AG09309 (cell line): ENCODE data around the gene CFAP44.
"Not testable (repeated sequence)": the region's sequence is repeated elsewhere in the genome, so short reads cannot be mapped to it uniquely, and the experiment has no call there.

Experiments
- DNase-seq: peaks from one replicate; pipeline ENCODE4 v3.0.0-alpha.2; 2010; ENCODE audit warnings: low read depth
- H3K4me3 ChIP-seq: 2 replicates; pipeline ENCODE4 v1.5.1; 2011; ENCODE audit warnings: mild to moderate bottlenecking, low read depth, low read length, moderate library complexity; ENCODE audit not compliant: control insufficient read depth
- TF ChIP-seq, protein P1 (sequence below): IDR thresholded peaks from 2 replicates; pipeline ENCODE4 v1.5.1; 2011; ENCODE audit warnings: mild to moderate bottlenecking, low read depth, low read length, inconsistent platforms; ENCODE audit not compliant: insufficient read depth, control insufficient read depth; ENCODE audit errors: missing control alignments

CFAP44 gene

GRCh38 chr3:113441051-113441770, at the start of gene CFAP44:
Gene CFAP44 (minus strand): TSS chr3:113441493. CDS start chr3:113433664, 7,829 bp downstream.
- DNase-seq: no peak
- H3K4me3 ChIP-seq: no peak within 1 kb of the TSS
- TF ChIP-seq, protein P1, sequence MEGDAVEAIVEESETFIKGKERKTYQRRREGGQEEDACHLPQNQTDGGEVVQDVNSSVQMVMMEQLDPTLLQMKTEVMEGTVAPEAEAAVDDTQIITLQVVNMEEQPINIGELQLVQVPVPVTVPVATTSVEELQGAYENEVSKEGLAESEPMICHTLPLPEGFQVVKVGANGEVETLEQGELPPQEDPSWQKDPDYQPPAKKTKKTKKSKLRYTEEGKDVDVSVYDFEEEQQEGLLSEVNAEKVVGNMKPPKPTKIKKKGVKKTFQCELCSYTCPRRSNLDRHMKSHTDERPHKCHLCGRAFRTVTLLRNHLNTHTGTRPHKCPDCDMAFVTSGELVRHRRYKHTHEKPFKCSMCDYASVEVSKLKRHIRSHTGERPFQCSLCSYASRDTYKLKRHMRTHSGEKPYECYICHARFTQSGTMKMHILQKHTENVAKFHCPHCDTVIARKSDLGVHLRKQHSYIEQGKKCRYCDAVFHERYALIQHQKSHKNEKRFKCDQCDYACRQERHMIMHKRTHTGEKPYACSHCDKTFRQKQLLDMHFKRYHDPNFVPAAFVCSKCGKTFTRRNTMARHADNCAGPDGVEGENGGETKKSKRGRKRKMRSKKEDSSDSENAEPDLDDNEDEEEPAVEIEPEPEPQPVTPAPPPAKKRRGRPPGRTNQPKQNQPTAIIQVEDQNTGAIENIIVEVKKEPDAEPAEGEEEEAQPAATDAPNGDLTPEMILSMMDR: no peak

- no peak overlapping the region for H3K4me3 ChIP-seq
- DNase-seq: no peak
- TF ChIP-seq, protein P1: no peak
These were observed 43.9 kb upstream of the CFAP44 start for GRCh38 chr3:113485161-113485609.

DNA sequence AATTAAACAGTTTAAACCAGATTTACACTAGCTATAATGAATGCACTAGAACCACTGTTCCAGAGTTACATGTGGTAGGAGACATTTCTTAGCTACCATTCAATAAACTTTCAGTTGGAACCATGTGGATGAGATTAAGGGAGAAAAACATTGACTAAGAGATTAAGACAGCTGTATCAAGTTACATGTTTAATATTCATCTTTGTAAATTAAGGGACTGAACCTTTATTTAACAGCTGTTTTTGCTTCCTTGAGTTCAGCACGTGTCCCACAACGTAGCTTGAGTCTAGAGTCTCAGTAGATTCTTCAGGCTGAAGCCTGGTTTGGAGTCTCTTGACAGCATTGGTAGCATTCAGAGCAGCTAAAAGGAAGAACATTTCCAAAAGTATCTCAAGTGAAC, 27.2 kb upstream of the CFAP44 start:
- no peak overlapping the region for H3K4me3 ChIP-seq
- TF ChIP-seq, protein P1: no peak
- DNase-seq: no peak

- no peak for DNase-seq
- TF ChIP-seq, protein P1: no peak
- no peak overlapping the region for H3K4me3 ChIP-seq
These were observed 20.2 kb upstream of the CFAP44 start for GRCh38 chr3:113461488-113461887.

DNA sequence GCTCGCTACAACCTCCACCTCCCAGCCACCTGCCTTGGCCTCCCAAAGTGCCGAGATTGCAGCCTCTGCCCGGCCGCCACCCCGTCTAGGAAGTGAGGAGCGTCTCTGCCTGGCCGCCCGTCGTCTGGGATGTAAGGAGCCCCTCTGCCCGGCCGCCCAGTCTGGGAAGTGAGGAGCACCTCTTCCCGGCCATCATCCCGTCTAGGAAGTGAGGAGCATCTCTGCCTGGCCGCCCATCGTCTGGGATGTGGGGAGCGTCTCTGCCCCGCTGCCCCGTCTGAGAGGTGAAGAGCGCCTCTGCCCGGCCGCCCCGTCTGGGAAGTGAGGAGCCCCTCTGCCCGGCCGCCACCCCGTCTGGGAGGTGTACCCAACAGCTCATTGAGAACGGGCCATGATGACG, 17.3 kb upstream of the CFAP44 start:
- DNase-seq, H3K4me3 ChIP-seq: not testable (repeated sequence)

DNA sequence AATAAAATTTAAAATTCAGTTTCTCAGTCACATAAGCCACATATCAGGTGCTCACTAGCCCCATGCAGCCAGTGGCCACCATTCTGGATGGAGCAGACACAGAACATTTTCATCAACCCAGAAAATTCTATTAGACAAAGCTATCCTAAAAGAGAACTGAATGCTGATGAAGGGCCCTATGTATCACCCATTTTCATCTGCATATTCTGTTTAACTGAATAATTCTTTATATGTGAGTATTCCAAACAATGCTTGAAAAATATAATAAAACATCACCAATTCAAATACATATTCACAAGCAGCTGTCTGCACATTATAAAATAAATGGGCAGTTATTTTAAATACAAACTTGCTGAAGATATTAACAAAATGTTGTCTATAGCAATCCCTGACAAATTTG, 14.2 kb upstream of the CFAP44 start:
- H3K4me3 ChIP-seq: no peak overlapping the region
- TF ChIP-seq, protein P1: no peak
- DNase-seq: no peak

DNA sequence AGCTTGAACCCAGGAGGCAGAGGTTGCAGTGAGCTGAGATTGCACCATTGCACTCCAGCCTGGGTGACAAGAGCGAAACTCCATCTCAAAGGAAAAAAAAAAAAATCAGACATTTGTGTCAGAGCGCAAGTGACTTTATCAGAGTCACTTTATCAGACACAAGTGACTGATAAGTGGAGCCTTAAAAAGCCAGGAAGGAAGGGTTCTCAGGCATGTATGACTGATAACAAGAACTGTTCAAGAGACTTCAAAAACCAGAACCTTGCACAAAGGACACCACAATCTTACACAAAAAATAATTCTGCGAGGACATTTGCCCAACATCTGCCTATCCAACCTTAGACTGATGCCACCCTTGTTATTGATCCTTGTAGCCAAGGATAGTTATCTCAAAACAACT, 13.3 kb upstream of the CFAP44 start:
- no peak overlapping the region for H3K4me3 ChIP-seq
- no peak for DNase-seq
- TF ChIP-seq, protein P1: no peak
